Activated CD4-positive, alpha-beta T cell treated with anti-CD3 and anti-CD28 coated beads for 4 hours (primary cell): Measurements from ENCODE around the gene TSPAN4.

Source experiments
- DNase-seq, 2 donors: peaks; one replicate each; pipeline ENCODE4 v3.0.0-alpha.2; 2020

The TSPAN4 gene

GRCh38 chr11:842370-843002, at the start of gene TSPAN4, which contains the start of gene POLR2L:
TSS of gene TSPAN4 (plus strand) at chr11:842852. CDS start at chr11:850305, 7,453 bp downstream.
TSS of gene POLR2L (minus strand) at chr11:842529. CDS start at chr11:842508, 21 bp downstream.
- peak; percentile 87 to 88 for DNase-seq

GRCh38 chr11:792873-793272, 49.8 kb upstream of the TSPAN4 start:
- DNase-seq, result no peak

GRCh38 chr11:793556-793955, 49.1 kb upstream of the TSPAN4 start:
- no peak for DNase-seq

GRCh38 chr11:794013-794765, 48.5 kb upstream of the TSPAN4 start:
- no peak for DNase-seq

- DNase-seq, result no peak
These were observed 47.7 kb upstream of the TSPAN4 start for GRCh38 chr11:794766-795633.

- DNase-seq, result peak; percentile 77 to 86
These were observed 46.8 kb upstream of the TSPAN4 start for GRCh38 chr11:795634-796564.

GRCh38 chr11:796565-797295, 45.9 kb upstream of the TSPAN4 start:
- no peak for DNase-seq

GRCh38 chr11:797296-798092, 45.2 kb upstream of the TSPAN4 start:
- DNase-seq, result peak; percentile 59 to 63

GRCh38 chr11:798093-798713, 44.4 kb upstream of the TSPAN4 start, which contains the start of gene SLC25A22:
TSS of gene SLC25A22 (minus strand) at chr11:798281. CDS start at chr11:795006, 3,275 bp downstream.
- peak; percentile 80 for DNase-seq

GRCh38 chr11:799641-800316, 42.9 kb upstream of the TSPAN4 start:
- DNase-seq, result no peak

- DNase-seq, result no peak
These were observed 42.2 kb upstream of the TSPAN4 start for GRCh38 chr11:800473-800872.

GRCh38 chr11:801097-801780, 41.4 kb upstream of the TSPAN4 start:
- DNase-seq, result no peak

- DNase-seq, result no peak
These were observed 40.5 kb upstream of the TSPAN4 start for GRCh38 chr11:802018-802617.

GRCh38 chr11:802693-803466, 39.8 kb upstream of the TSPAN4 start:
- no peak for DNase-seq

- no peak for DNase-seq
These were observed 39.2 kb upstream of the TSPAN4 start for GRCh38 chr11:803467-803742.

- no peak for DNase-seq
These were observed 38.7 kb upstream of the TSPAN4 start for GRCh38 chr11:803770-804598.

- DNase-seq, result no peak
These were observed 38.1 kb upstream of the TSPAN4 start for GRCh38 chr11:804599-804964.
